SIG-M5 treated with dmso at 0.1 percent for 504 hours (cell line): ENCODE results near the gene NECAB2.

Experiments used
- DNase-seq: peaks from one replicate; lab custom pipeline; 2025; ENCODE audit not compliant: unreplicated experiment; lab: John Stamatoyannopoulos, UW

The NECAB2 gene

GRCh38 chr16:84042308-84042878 is 74.3 kb downstream of the NECAB2 start, which contains the start of gene SLC38A8:
Gene SLC38A8 (minus strand): TSS chr16:84042795. CDS start chr16:84042157, 638 bp downstream.
- no peak for DNase-seq

GRCh38 chr16:84042879-84043485 is 74.9 kb downstream of the NECAB2 start:
- DNase-seq = no peak

GRCh38 chr16:84043486-84044117 is 75.6 kb downstream of the NECAB2 start:
- no peak for DNase-seq

- peak; percentile 4 for DNase-seq
These were observed 76.1 kb downstream of the NECAB2 start for GRCh38 chr16:84044118-84044488.

- DNase-seq = no peak
These were observed 77.2 kb downstream of the NECAB2 start for GRCh38 chr16:84045001-84045817.

GRCh38 chr16:84045818-84046470 is 77.9 kb downstream of the NECAB2 start:
- no peak for DNase-seq

- DNase-seq = no peak
These were observed 79.2 kb downstream of the NECAB2 start for GRCh38 chr16:84047206-84047605.

GRCh38 chr16:84047626-84048025 is 79.6 kb downstream of the NECAB2 start:
- DNase-seq = no peak

- no peak for DNase-seq
These were observed 80.2 kb downstream of the NECAB2 start for GRCh38 chr16:84048270-84048669.

GRCh38 chr16:84048871-84049270 is 80.8 kb downstream of the NECAB2 start:
- DNase-seq = no peak

GRCh38 chr16:84049403-84050060 is 81.5 kb downstream of the NECAB2 start:
- no peak for DNase-seq

- DNase-seq = no peak
These were observed 82.3 kb downstream of the NECAB2 start for GRCh38 chr16:84050316-84050715.

- DNase-seq = no peak
These were observed 84.1 kb downstream of the NECAB2 start for GRCh38 chr16:84052071-84052622.
